Measurements from ENCODE around the gene THSD7A.

GRCh38 chr7:11394438-11394837 is 437.6 kb downstream of the THSD7A start:
- no peak for TF ChIP-seq EZH2 (IDR thresholded peaks at IDR 0.05; ENCODE audit: low read depth)
- no peak for TF ChIP-seq CTCF (conservative IDR thresholded peaks at IDR 0.05)
